DMS114 treated with DMSO at 0.1 percent for 48 hours (cell line): ENCODE measurements around the gene IQSEC3.
"Not testable (repeated sequence)": the region's sequence is repeated elsewhere in the genome, so short reads cannot be mapped to it uniquely, and the experiment has no call there.

Source experiments
- DNase-seq: peaks from one replicate; lab custom pipeline; 2025; ENCODE audit not compliant: unreplicated experiment; lab: John Stamatoyannopoulos, UW

The IQSEC3 gene

DNA sequence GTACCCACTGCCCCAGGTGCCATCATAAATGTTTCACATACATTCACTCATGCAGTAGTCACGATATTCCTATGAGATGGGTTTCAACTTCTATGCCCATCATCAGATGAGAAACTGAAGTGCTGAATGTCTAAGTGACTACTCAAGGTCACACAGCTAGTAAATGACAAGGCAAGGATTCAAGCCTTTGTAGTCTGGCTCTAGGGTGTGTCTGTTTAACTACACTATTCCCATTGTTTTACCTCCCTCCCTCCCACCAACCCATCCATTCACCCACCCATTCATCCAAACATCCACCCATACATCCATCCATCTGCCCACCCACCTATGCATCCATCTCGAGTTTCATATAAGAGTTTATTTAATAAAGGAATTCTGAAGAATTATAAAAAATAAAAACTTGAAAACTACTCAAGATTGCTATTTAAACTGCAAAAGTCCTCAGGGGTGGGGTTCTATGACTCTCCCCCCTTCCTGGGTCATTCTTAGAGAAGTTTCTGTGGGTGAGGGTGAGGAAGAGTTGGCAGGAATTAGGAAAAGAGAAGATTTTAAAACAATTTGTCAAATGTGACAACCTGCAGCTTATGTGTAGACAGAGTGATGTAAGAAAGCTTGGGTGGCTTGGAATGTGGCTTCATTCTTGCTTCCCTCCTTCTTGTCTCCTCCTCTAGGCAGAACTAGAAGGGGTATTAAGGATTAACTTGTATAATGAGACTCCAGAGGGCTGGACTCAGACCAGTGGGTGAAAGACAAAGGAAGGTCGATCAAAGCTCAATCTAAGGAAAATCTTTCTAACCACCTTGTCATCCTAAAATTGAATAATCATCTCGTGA is 13.4 kb upstream of the IQSEC3 start:
- DNase-seq, result not testable (repeated sequence)

- no peak for DNase-seq
These were observed 12.5 kb upstream of the IQSEC3 start for GRCh38 chr12:53735-54730.

- no peak for DNase-seq
These were observed 11.6 kb upstream of the IQSEC3 start for GRCh38 chr12:54750-55535.

DNA sequence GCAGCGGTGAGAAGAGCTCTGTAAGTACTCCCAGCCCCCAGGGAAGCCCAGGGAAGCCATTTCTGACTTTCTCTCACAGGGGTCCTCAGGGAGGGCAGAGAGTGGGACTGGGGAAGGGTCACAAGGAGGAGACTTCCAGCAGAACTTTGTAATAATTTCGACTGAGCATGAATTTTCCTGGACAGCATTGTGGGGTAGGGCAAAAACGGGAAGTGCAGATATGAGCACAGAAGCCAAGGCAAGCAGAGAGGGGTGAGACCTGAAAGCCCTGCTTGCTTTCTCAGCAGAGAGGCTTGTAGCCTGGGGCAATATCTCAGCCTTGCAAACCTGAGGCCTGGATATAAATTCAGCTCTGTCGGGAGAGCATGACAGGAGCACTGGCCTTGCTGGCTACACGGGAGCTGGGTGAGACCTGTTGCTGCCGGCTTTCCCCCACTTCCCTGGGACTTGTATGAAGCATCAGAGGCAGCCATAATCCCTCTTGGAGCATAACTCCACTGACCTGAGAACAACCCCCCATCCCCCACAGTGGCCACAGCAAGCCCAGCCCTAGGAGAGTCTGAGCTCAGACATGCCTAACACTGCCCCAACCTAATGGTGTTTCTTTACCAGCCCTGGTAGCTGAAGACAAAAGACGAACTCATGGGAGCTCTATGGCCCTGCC is 9.8 kb upstream of the IQSEC3 start:
- no peak for DNase-seq

GRCh38 chr12:57539-57938 is 9.0 kb upstream of the IQSEC3 start:
- DNase-seq, result no peak

DNA sequence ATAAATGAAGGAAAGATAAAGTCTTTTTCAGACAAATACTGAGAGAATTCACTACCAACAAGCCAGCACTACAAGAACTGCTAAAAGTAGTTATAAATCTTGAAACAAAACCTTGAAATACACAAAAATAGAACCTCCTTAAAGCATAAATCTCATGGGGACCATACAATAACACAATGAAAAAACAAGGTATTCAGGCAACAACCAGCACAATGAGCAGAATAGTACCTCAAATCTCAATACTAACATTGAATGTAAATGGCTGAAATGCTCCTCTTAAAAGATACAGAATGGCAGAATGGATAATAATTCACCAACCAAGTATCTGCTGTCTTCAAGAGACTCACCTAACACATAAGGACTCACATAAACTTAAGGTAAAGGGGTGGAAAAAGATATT is 7.7 kb upstream of the IQSEC3 start:
- no peak for DNase-seq

GRCh38 chr12:61845-62244 is 4.7 kb upstream of the IQSEC3 start:
- not testable (repeated sequence) for DNase-seq

- DNase-seq, result not testable (repeated sequence)
These were observed 990 bp upstream of the IQSEC3 start for GRCh38 chr12:65491-66063.

DNA sequence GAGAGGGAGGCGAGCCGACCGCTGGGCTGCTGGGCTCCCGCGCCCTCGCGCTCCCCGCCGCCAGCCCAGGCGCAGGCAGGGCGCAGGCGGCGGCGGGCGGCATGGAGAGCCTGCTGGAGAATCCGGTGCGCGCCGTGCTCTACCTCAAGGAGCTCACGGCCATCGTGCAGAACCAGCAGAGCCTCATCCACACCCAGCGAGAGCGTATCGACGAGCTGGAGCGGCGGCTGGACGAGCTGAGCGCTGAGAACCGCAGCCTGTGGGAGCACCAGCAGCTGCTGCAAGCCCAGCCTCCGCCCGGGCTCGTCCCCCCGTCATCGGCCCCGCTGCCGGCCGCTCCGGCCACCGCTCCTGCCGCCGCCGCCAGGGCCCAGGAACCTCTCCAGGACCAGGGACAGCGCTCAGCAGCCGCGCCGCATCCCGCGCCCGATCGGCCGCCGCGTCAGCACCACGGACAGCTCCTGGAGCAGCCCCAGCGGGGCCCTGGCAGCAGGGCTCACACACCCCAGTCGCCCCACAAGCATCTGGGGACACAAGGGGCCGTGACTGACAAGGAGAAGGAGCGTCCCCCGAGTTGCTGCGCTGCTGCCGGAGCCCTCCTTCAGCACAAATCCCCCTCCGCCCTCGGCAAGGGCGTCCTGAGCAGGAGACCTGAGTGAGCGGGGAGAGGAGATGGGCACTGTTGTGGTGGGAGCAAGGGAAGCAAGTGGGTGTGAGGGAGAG is 376 bp downstream of the IQSEC3 start:
- DNase-seq, result not testable (repeated sequence)

DNA sequence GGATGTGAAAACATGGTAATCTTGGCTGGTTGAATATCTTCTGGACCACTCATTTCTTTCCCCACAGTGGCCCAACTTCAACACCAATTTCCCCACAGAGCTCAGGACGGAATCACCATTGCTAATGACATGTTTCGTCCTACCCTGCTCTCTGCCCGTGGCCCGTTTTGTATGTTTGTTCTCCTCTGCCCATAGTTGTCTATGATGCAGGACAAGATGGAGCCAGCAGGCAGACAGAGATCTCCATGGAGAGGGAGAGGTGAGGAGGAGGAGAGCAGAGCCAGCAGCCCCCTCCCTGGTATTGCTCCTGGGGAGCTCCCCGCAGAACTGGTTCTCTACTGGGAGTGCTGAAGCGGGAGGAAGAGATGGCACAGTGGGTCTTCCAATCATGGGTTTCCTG is 3.1 kb downstream of the IQSEC3 start:
- DNase-seq, result not testable (repeated sequence)

GRCh38 chr12:70541-70940 is 4.0 kb downstream of the IQSEC3 start:
- not testable (repeated sequence) for DNase-seq

- not testable (repeated sequence) for DNase-seq
These were observed 5.5 kb downstream of the IQSEC3 start for GRCh38 chr12:72018-72417.

- DNase-seq, result not testable (repeated sequence)
These were observed 8.0 kb downstream of the IQSEC3 start for GRCh38 chr12:74420-75190.

- not testable (repeated sequence) for DNase-seq
These were observed 9.0 kb downstream of the IQSEC3 start for GRCh38 chr12:75541-75940.

DNA sequence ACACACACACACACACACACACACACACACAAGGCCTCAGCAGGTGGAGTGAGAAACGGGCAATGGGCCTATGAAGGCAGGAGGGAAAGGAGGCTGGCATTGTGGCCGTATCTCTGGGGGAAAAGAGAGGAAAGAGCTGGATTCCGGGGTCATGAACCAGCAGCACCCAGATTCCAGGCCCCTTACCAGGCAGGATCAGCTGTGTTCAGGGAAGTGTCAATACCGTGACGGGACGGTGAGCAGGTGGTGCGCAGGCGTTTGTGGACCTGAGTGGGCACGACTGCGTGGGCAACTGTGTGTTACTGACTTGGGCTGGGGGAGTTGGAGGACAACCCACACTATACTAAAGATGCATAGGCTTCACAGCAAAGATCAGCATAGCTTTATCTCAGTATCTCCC is 9.5 kb downstream of the IQSEC3 start:
- DNase-seq, result not testable (repeated sequence)

DNA sequence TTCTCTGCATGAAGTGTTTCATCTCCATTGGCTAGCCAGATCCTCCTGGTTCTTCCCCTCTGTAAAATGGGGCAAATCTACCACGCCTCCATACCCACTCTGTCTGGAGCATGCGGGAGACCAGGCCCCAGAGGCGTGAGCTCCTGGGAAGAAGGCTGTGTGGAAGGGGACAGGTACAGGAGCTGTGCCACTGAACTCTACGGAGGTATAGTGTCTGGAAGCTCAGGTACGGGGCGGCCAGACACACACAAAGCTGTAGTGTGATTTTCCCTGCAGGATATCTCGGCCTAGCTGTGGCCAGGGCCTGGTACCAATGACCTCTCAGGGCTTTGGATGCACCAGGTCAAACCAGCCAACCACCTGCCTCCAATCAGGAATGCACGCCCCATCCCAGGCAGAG is 10.0 kb downstream of the IQSEC3 start:
- not testable (repeated sequence) for DNase-seq

DNA sequence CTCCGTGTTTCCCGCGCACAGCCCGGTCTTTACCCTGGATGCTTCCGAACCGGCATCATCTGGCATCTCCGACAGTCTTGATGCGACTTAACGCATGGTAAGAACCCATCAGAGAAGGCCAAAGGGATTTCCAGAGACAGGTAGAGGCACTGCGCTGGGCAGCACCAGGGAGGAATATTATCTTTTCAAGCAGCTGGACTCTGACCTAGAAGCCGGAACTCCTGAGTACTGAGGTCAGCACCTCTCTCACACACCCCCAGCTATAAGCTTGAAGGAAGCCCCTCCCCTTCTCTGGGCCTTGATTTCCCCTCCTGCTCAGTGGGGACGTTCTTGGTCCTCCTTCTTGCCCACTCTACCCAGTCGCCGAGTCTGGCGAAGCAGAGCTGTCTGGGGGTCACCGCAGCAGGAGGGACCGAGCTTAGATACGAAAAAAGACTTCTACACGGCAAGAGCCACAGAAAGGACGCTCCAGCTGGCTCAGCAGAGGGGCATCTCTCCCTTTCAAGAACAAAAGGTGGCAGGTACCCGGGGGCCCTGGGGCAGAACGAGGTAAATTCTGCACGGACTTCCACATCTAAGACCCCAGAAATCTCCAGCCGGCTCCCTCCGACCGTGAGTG is 10.6 kb downstream of the IQSEC3 start:
- not testable (repeated sequence) for DNase-seq

DNA sequence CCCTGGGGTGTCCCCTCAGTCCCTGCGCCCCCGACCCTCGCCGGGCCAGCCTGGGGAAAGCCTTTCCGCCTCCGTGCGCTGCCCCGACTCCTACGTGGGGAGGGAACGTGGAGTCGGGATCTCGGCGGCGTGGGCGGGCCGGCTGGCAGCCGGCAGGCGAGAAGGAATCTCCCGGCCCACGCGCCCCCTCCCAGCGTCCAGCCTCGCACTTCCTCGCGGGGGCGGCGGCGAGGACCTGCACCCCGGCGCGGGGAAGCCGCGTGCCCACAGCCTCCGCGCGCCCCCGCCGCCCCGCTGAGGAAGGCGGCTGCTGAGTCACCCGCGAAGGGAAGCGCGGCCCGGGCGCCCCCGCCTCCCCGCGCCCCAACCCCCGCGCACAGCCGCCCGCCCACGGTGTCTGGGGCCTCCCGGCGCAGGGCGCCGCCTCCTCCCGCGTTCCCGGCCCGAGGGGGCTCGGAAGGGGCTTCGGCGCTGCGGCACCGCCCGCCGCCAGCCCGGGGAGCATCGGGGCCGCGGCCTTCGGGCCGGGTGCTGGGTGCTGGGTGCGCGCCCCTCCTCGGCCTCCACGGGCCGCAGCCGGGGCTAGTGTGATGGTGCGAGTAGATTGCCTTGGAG is 11.3 kb downstream of the IQSEC3 start:
- DNase-seq, result not testable (repeated sequence)
